HCT116 (cell line): ENCODE results near the gene MACF1. TPM values are rescaled to one million over a fixed set of nuclear protein-coding genes. Genes with fewer than 3 reads are reported as not detected.

Experiments used
- ATAC-seq: fragments of 200-7000 bp; cut with Tn5 transposase; 2 replicates; pipeline ENCODE4 v1.9.1; 2020; ENCODE audit warnings: mild to moderate bottlenecking, moderate library complexity
- BruUV-seq: library from RNA; stranded (reverse); fragments of 400-500 nt; replicated peaks from 2 replicates; lab custom pipeline; 2021; lab: Mats Ljungman, UMichigan
- CTCF ChIA-PET: fragments of 300-600 bp; sonication (Branson Sonifier 250); formaldehyde crosslinking; loops from one replicate; lab custom pipeline; 2021; ENCODE audit warnings: antibody characterized with exemption; lab: Charles Lee
- POLR2A ChIA-PET: fragments of 300-600, 350-600 bp; sonication (Branson Sonifier 250); formaldehyde crosslinking; loops from one replicate; lab custom pipeline; 2021; ENCODE audit warnings: antibody characterized with exemption; lab: Charles Lee
- RAD21 ChIA-PET, 2 experiments: fragments of 300-600 bp; sonication (Branson Sonifier 250); formaldehyde crosslinking; loops; one replicate each; lab custom pipeline; 2023; ENCODE audit warnings: low total read pairs in 2 of 2; ENCODE audit not compliant: uncharacterized antibody in 2 of 2, unreplicated experiment in 2 of 2, low non-redundant PET in 1 of 2; lab: Charles Lee
- DNase-seq: peaks from one replicate; pipeline ENCODE4 v3.0.0-alpha.2; 2010; ENCODE audit warnings: low read depth, low spot score
- H2AFZ ChIP-seq: fragments of 200-600 bp; shearing (Covaris generic), sonication (generic); 2 replicates; pipeline ENCODE4 v1.6.1; 2017; ENCODE audit warnings: low read depth, mixed run types, mixed read lengths, antibody characterized with exemption, low read length; ENCODE audit not compliant: poor library complexity, severe bottlenecking
- H3K27ac ChIP-seq: 2 replicates; pipeline ENCODE4 v1.5.1; 2012; ENCODE audit warnings: low read depth, low read length
- H3K27me3 ChIP-seq: fragments of 200-600 bp; sonication (generic); 2 replicates; pipeline ENCODE4 v1.6.1; 2016; ENCODE audit warnings: mixed run types, low read length, mixed read lengths; ENCODE audit not compliant: insufficient read depth
- H3K36me3 ChIP-seq, 2 experiments: fragments of 200-500 bp in 1 of 2; fragments of 200-600 bp in 1 of 2; sonication (Bioruptor generic) in 1 of 2; sonication (generic) in 1 of 2; 2 replicates each; pipeline versions ENCODE4 v1.5.1 to v1.6.1; 2014 to 2016; ENCODE audit warnings: low read length in 2 of 2, inconsistent platforms in 1 of 2, mixed read lengths in 1 of 2, mixed run types in 1 of 2; ENCODE audit not compliant: insufficient read depth in 2 of 2, control insufficient read depth in 1 of 2
- H3K4me1 ChIP-seq, 2 experiments: fragments of 200-600 bp in 1 of 2; sonication (generic) in 1 of 2; 2 replicates each; pipeline versions ENCODE4 v1.5.1 to v1.6.1; 2012 to 2017; ENCODE audit warnings: low read length in 2 of 2, inconsistent platforms in 1 of 2, mild to moderate bottlenecking in 1 of 2, mixed read lengths in 1 of 2, mixed run types in 1 of 2, moderate library complexity in 1 of 2; ENCODE audit not compliant: insufficient read depth in 2 of 2, control insufficient read depth in 1 of 2
- H3K4me2 ChIP-seq: fragments of 200-600 bp; sonication (generic); 2 replicates; pipeline ENCODE4 v1.6.1; 2017; ENCODE audit warnings: mixed run types, low read length, mixed read lengths
- H3K4me3 ChIP-seq, 2 experiments: fragments of 200-600 bp in 1 of 2; sonication (generic) in 1 of 2; replicated peaks in 1 of 2; 2 replicates each; pipeline ENCODE4 v1.5.1; 2011 to 2016; ENCODE audit warnings: low read length in 2 of 2, control low read depth in 1 of 2, low read depth in 1 of 2, mild to moderate bottlenecking in 1 of 2, mixed read lengths in 1 of 2, mixed run types in 1 of 2
- H3K79me2 ChIP-seq: fragments of 200-600 bp; sonication (generic); 2 replicates; pipeline ENCODE4 v1.6.1; 2017; ENCODE audit warnings: mild to moderate bottlenecking, mixed run types, low read length, moderate library complexity, mixed read lengths; ENCODE audit not compliant: insufficient read depth
- H3K9ac ChIP-seq: fragments of 200-600 bp; sonication (generic); 2 replicates; pipeline ENCODE4 v1.6.1; 2016; ENCODE audit warnings: low read length, mixed read lengths
- H3K9me2 ChIP-seq: fragments of 200-600 bp; sonication (generic), shearing (Covaris generic); 2 replicates; pipeline ENCODE4 v1.6.1; 2017; ENCODE audit warnings: mixed run types, mild to moderate bottlenecking, moderate library complexity; ENCODE audit not compliant: insufficient read depth
- H3K9me3 ChIP-seq, 2 experiments: fragments of 200-500 bp in 1 of 2; fragments of 200-600 bp in 1 of 2; sonication (Bioruptor generic) in 1 of 2; sonication (generic) in 1 of 2; 2 replicates each; pipeline ENCODE4 v1.6.1; 2014 to 2017; ENCODE audit warnings: low read length in 2 of 2, mixed read lengths in 2 of 2, inconsistent platforms in 1 of 2, low read depth in 1 of 2, mild to moderate bottlenecking in 1 of 2, mixed run types in 1 of 2, moderate library complexity in 1 of 2; ENCODE audit not compliant: control insufficient read depth in 1 of 2, insufficient read depth in 1 of 2
- H4K20me1 ChIP-seq: fragments of 200-600 bp; sonication (generic), shearing (Covaris generic); 2 replicates; pipeline ENCODE4 v1.6.1; 2017; ENCODE audit warnings: mixed run types, mild to moderate bottlenecking, moderate library complexity; ENCODE audit not compliant: insufficient read depth
- YY1 ChIP-seq: IDR thresholded peaks from 2 replicates; pipeline ENCODE4 v1.6.1; 2011; ENCODE audit warnings: low read length, low read depth, moderate library complexity, mild to moderate bottlenecking; ENCODE audit not compliant: insufficient replicate concordance; ENCODE audit errors: extremely low read depth
- intact Hi-C: fragments of 100-400 bp; cut with micrococcal nuclease; formaldehyde crosslinking; loops from 2 replicates; pipeline ENCODE4 v1.10.0; 2022
- total RNA-seq: library from RNA; stranded (reverse); gene quantifications from one replicate; pipeline ENCODE4 v1.2.1, GENCODE V29; 2021; ENCODE audit not compliant: unreplicated experiment
- TF ChIP-seq, protein P1 (sequence below): IDR thresholded peaks from 2 replicates; pipeline ENCODE4 v1.6.1; 2012; ENCODE audit warnings: low read depth
- TF ChIP-seq, protein P2 (sequence below): IDR thresholded peaks from 2 replicates; pipeline ENCODE4 v1.6.1; 2012

Gene MACF1
- total RNA-seq, 1 experiment from 2014 or later, result 146 TPM

DNA sequence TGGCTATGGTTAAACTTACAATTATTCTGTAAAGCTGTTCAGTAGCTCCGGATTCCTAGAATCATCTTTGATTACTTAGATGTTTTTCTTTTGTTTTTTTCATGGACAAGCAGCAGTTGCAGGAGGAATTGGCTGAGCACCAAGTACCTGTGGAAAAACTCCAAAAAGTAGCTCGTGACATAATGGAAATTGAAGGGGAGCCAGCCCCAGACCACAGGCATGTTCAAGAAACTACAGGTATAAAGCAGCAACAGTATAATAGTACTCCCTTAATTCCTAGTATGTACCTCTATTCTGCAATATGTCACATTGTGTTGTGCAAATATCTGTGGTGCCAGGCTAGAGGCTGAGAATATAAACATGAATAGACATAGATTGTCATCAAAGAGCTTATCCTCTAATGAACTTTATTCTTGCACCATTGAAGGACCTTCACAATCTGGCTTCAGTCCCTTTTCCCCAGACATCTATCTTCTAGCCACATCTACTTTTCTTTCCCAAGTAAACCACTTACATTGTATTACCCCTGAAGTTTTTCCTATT is 154.6 kb downstream of the MACF1 start:
- ATAC-seq, result no peak
- H3K27me3 ChIP-seq, result no peaks in the 10 kb centered on the region
- POLR2A ChIA-PET, result no interaction called here

More for the DNA sequence above, 154.6 kb downstream of the MACF1 start:
- H3K27ac ChIP-seq, result no peak overlapping the region
- no peaks in the 10 kb centered on the region for H3K9me2 ChIP-seq
- no peak overlapping the region for H2AFZ ChIP-seq
- TF ChIP-seq YY1, result no peak
- TF ChIP-seq, protein P1, sequence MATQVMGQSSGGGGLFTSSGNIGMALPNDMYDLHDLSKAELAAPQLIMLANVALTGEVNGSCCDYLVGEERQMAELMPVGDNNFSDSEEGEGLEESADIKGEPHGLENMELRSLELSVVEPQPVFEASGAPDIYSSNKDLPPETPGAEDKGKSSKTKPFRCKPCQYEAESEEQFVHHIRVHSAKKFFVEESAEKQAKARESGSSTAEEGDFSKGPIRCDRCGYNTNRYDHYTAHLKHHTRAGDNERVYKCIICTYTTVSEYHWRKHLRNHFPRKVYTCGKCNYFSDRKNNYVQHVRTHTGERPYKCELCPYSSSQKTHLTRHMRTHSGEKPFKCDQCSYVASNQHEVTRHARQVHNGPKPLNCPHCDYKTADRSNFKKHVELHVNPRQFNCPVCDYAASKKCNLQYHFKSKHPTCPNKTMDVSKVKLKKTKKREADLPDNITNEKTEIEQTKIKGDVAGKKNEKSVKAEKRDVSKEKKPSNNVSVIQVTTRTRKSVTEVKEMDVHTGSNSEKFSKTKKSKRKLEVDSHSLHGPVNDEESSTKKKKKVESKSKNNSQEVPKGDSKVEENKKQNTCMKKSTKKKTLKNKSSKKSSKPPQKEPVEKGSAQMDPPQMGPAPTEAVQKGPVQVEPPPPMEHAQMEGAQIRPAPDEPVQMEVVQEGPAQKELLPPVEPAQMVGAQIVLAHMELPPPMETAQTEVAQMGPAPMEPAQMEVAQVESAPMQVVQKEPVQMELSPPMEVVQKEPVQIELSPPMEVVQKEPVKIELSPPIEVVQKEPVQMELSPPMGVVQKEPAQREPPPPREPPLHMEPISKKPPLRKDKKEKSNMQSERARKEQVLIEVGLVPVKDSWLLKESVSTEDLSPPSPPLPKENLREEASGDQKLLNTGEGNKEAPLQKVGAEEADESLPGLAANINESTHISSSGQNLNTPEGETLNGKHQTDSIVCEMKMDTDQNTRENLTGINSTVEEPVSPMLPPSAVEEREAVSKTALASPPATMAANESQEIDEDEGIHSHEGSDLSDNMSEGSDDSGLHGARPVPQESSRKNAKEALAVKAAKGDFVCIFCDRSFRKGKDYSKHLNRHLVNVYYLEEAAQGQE, result no peak
- TF ChIP-seq, protein P2, sequence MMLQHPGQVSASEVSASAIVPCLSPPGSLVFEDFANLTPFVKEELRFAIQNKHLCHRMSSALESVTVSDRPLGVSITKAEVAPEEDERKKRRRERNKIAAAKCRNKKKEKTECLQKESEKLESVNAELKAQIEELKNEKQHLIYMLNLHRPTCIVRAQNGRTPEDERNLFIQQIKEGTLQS, result no peak
- H3K79me2 ChIP-seq, result no peaks in the 10 kb centered on the region
- H3K4me3 ChIP-seq, result no peak overlapping the region
- H3K9ac ChIP-seq, result no peak overlapping the region
- peaks cover 2 to 6% of the 10 kb centered on the region in 2 experiments; a peak in 3 of 4 replicates for H3K36me3 ChIP-seq
- CTCF ChIA-PET, result interaction anchor here (1.0 kb wide), 1 partner anchor 19 kb away, joined by 4 read pairs; no protein-coding TSS in a partner anchor
- intact Hi-C loops, result no loop called here
- RAD21 ChIA-PET, result no interaction called here
- H4K20me1 ChIP-seq, result no peaks in the 10 kb centered on the region
- no TSS peak for BruUV-seq
- H3K9me3 ChIP-seq, result no peaks in the 10 kb centered on the region
- DNase-seq, result no peak
- H3K4me1 ChIP-seq, result no peaks in the 10 kb centered on the region
- H3K4me2 ChIP-seq, result no peak overlapping the region
